ENCODE measurements around the gene TBC1D5. TPM values are rescaled to one million over a fixed set of nuclear protein-coding genes. Genes with fewer than 3 reads are reported as not detected.

The TBC1D5 gene
- total RNA-seq, 1 experiment from 2014 or later = 26.1 TPM

GRCh38 chr3:17745301-17745700 lies 2.9 kb upstream of the TBC1D5 start:
- H3K9me3 Mint-ChIP-seq = no peaks in the 10 kb centered on the region
- peaks cover 30% of the 10 kb centered on the region for H3K4me1 Mint-ChIP-seq
- no peak overlapping the region for H3K4me3 Mint-ChIP-seq
- H3K36me3 Mint-ChIP-seq = no peaks in the 10 kb centered on the region
- H3K27me3 Mint-ChIP-seq (ENCODE audit: low read depth) = no peaks in the 10 kb centered on the region; the same call in 1 of the 2 replicates
- H3K27ac Mint-ChIP-seq = no peak overlapping the region
- no peak for TF ChIP-seq JUN (CRISPR knock-in tag; IDR thresholded peaks at IDR 0.05)
- no peak for TF ChIP-seq OVOL2 (CRISPR knock-in tag; IDR thresholded peaks at IDR 0.05; ENCODE audit: borderline replicate concordance)
- TF ChIP-seq ZNF263 (CRISPR knock-in tag; IDR thresholded peaks at IDR 0.05; ENCODE audit: low read depth) = no peak
- TF ChIP-seq ZBTB21 (CRISPR knock-in tag; IDR thresholded peaks at IDR 0.05; ENCODE audit: borderline replicate concordance) = no peak
- TF ChIP-seq KAT7 (CRISPR knock-in tag; IDR thresholded peaks at IDR 0.05; ENCODE audit: borderline replicate concordance) = no peak
- TF ChIP-seq ZNF671 (CRISPR knock-in tag; IDR thresholded peaks at IDR 0.05) = no peak
- TF ChIP-seq RORB (CRISPR knock-in tag; IDR thresholded peaks at IDR 0.05) = no peak
- no peak for TF ChIP-seq USF1 (CRISPR knock-in tag; IDR thresholded peaks at IDR 0.05)
- TF ChIP-seq SOX15 (CRISPR knock-in tag; IDR thresholded peaks at IDR 0.05) = no peak
- no peak for TF ChIP-seq ATF2 (CRISPR knock-in tag; IDR thresholded peaks at IDR 0.05; ENCODE audit: borderline replicate concordance, low read depth)
- no peak for TF ChIP-seq ZNF219 (CRISPR knock-in tag; IDR thresholded peaks at IDR 0.05; ENCODE audit: borderline replicate concordance)
- TF ChIP-seq ARID4B (CRISPR knock-in tag; IDR thresholded peaks at IDR 0.05; ENCODE audit: borderline replicate concordance) = no peak
- no peak for TF ChIP-seq E2F1 (CRISPR knock-in tag; IDR thresholded peaks at IDR 0.05)
- TF ChIP-seq ZBTB43 (CRISPR knock-in tag; IDR thresholded peaks at IDR 0.05) = no peak
- no peak for TF ChIP-seq RELA (CRISPR knock-in tag; IDR thresholded peaks at IDR 0.05; ENCODE audit: borderline replicate concordance)
- no peak for TF ChIP-seq ZNF425 (CRISPR knock-in tag; conservative IDR thresholded peaks at IDR 0.05)
- no peak for TF ChIP-seq SMAD4 (CRISPR knock-in tag; IDR thresholded peaks at IDR 0.05)
- no peak for TF ChIP-seq MLX (CRISPR knock-in tag; IDR thresholded peaks at IDR 0.05)
- TF ChIP-seq ETV6 (CRISPR knock-in tag; IDR thresholded peaks at IDR 0.05) = no peak
- no peak for TF ChIP-seq MAX (CRISPR knock-in tag; IDR thresholded peaks at IDR 0.05)
- ATAC-seq (no peak), DNase-seq (ENCODE audit: low spot score) (no peak)
- ChIA-PET CTCF (interaction anchor here (0.7 to 1.5 kb wide), 2 partner anchors 96 to 100 kb away, joined by 3 to 5 read pairs; no protein-coding TSS in a partner anchor), POLR2A (no interaction called here)

All from WTC11 (cell line).